Stimulated activated CD8-positive, alpha-beta memory T cell treated with anti-CD3 and anti-CD28 coated beads, Interleukin-15, amount 100 ng/mL, for 24 hours (primary cell): ENCODE results near the gene ATP7B.
"Not testable (repeated sequence)": the region's sequence is repeated elsewhere in the genome, so short reads cannot be mapped to it uniquely, and the experiment has no call there.

Source experiments
- DNase-seq: peaks from one replicate; pipeline ENCODE4 v3.0.0-alpha.2; 2020; ENCODE audit warnings: low read depth

ATP7B gene

GRCh38 chr13:51921790-51922740 lies 89.2 kb downstream of the ATP7B start:
- DNase-seq: no peak

GRCh38 chr13:51920786-51921185 lies 90.5 kb downstream of the ATP7B start:
- DNase-seq: no peak

- DNase-seq: no peak
Measured at GRCh38 chr13:51920267-51920666, 91.0 kb downstream of the ATP7B start.

GRCh38 chr13:51919531-51919930 lies 91.7 kb downstream of the ATP7B start:
- no peak for DNase-seq

GRCh38 chr13:51916962-51917361 lies 94.3 kb downstream of the ATP7B start:
- no peak for DNase-seq

GRCh38 chr13:51916051-51916818 lies 95.0 kb downstream of the ATP7B start:
- DNase-seq: no peak

- DNase-seq: no peak
Measured at GRCh38 chr13:51914137-51914493, 97.1 kb downstream of the ATP7B start.

- DNase-seq: no peak
Measured at GRCh38 chr13:51913421-51914136, 97.7 kb downstream of the ATP7B start.

GRCh38 chr13:51912511-51913225 lies 98.6 kb downstream of the ATP7B start:
- no peak for DNase-seq

- no peak for DNase-seq
Measured at GRCh38 chr13:51912091-51912490, 99.2 kb downstream of the ATP7B start.

- no peak for DNase-seq
Measured at GRCh38 chr13:51910508-51910907, 100.7 kb downstream of the ATP7B start.

- DNase-seq: not testable (repeated sequence)
Measured at GRCh38 chr13:51909265-51909664, 102.0 kb downstream of the ATP7B start.

- no peak for DNase-seq
Measured at GRCh38 chr13:51907040-51907732, 104.1 kb downstream of the ATP7B start.

GRCh38 chr13:51906581-51906980 lies 104.7 kb downstream of the ATP7B start:
- no peak for DNase-seq

GRCh38 chr13:51905787-51906186 lies 105.5 kb downstream of the ATP7B start:
- DNase-seq: no peak

GRCh38 chr13:51902776-51903175 lies 108.5 kb downstream of the ATP7B start:
- no peak for DNase-seq

- DNase-seq: no peak
Measured at GRCh38 chr13:51900471-51900870, 110.8 kb downstream of the ATP7B start.

- DNase-seq: no peak
Measured at GRCh38 chr13:51895906-51896888, 115.1 kb downstream of the ATP7B start.

- no peak for DNase-seq
Measured at GRCh38 chr13:51894239-51894638, 117.0 kb downstream of the ATP7B start.

- DNase-seq: no peak
Measured at GRCh38 chr13:51892657-51893056, 118.6 kb downstream of the ATP7B start.
